K562 (cell line): ENCODE data around the gene CTDSPL. TPM values are rescaled to one million over a fixed set of nuclear protein-coding genes. Genes with fewer than 3 reads are reported as not detected.

ENCODE experiments used
- ATAC-seq: fragments of 200-7000 bp; cut with Tn5 transposase; 3 replicates; pipeline ENCODE4 v1.9.1; 2020; ENCODE audit warnings: moderate library complexity
- BruUV-seq: library from RNA; stranded (reverse); fragments of 400-500 nt; replicated peaks from 2 replicates; lab custom pipeline; 2021; lab: Mats Ljungman, UMichigan
- CTCF ChIA-PET: fragments of 300-600 bp; formaldehyde crosslinking; extraction: SDS; loops from one replicate; lab custom pipeline; 2021; ENCODE audit warnings: low intra/inter-chr PET ratio; lab: Yijun Ruan, JAX
- POLR2A ChIA-PET: fragments of 300-600, 350-650 bp; sonication (Branson Sonifier 250); formaldehyde crosslinking; extraction: SDS; loops from one replicate; lab custom pipeline; 2021; ENCODE audit warnings: antibody characterized with exemption, inconsistent platforms; lab: Yijun Ruan, JAX
- DNase-seq, 4 experiments: peaks; one replicate each; pipeline versions ENCODE4 v3.0.0 to v3.0.0-alpha.2; 2011 to 2018; ENCODE audit warnings: low spot score in 3 of 4, mixed read lengths in 3 of 4; ENCODE audit errors: extremely low read depth in 1 of 4
- FAIRE-seq: peaks from 2 replicates; lab custom pipeline; 2011; peaks lifted over from hg19 to GRCh38; lab: Jason Lieb, UNC
- H2AFZ ChIP-seq: 2 replicates; pipeline ENCODE4 v1.6.0; 2011; ENCODE audit warnings: low read depth, low read length, control low read depth, inconsistent platforms
- H3K27ac ChIP-seq: fragments of 200-600 bp; 3 replicates; pipeline ENCODE4 v1.8.0; 2011; ENCODE audit warnings: low read depth, mild to moderate bottlenecking, control low read depth, inconsistent platforms, low read length, moderate library complexity, mixed read lengths; ENCODE audit errors: extremely low read depth
- H3K27me3 ChIP-seq, 2 experiments: fragments of 300-600 bp in 1 of 2; 2 replicates in 1 of 2; 3 replicates in 1 of 2; pipeline versions ENCODE4 v1.6.0 to v1.8.0; 2011; ENCODE audit warnings: inconsistent platforms in 2 of 2, low read length in 2 of 2, mild to moderate bottlenecking in 1 of 2, mixed read lengths in 1 of 2, moderate library complexity in 1 of 2; ENCODE audit not compliant: control insufficient read depth in 2 of 2, insufficient read depth in 2 of 2
- H3K36me3 ChIP-seq: fragments of 300-600 bp; 3 replicates; pipeline ENCODE4 v1.8.0; 2011; ENCODE audit warnings: mild to moderate bottlenecking, low read length, inconsistent platforms; ENCODE audit not compliant: control insufficient read depth, insufficient read depth
- H3K4me1 ChIP-seq, 2 experiments: fragments of 200-600 bp in 1 of 2; replicated peaks in 1 of 2; 2 replicates in 1 of 2; 3 replicates in 1 of 2; pipeline versions ENCODE4 v1.5.1 to v1.8.0; 2011; ENCODE audit warnings: inconsistent platforms in 2 of 2, low read length in 2 of 2, mild to moderate bottlenecking in 1 of 2, mixed read lengths in 1 of 2, moderate library complexity in 1 of 2; ENCODE audit not compliant: control insufficient read depth in 2 of 2, insufficient read depth in 2 of 2
- H3K4me2 ChIP-seq: 2 replicates; pipeline ENCODE4 v1.6.1; 2011; ENCODE audit warnings: low read length, control low read depth, inconsistent platforms, mixed read lengths; ENCODE audit not compliant: insufficient read depth
- H3K4me3 ChIP-seq: fragments of 200-600 bp; sonication (generic), shearing (Covaris generic); 2 replicates; pipeline ENCODE4 v1.5.1; 2016; ENCODE audit warnings: control low read depth, inconsistent platforms
- H3K79me2 ChIP-seq: fragments of 200-600 bp; 3 replicates; pipeline ENCODE4 v1.8.0; 2011; ENCODE audit warnings: low read length, inconsistent platforms; ENCODE audit not compliant: control insufficient read depth, insufficient read depth
- H3K9ac ChIP-seq, 2 experiments: 2 replicates each; pipeline versions ENCODE4 v1.6.0 to v1.6.1; 2011; ENCODE audit warnings: low read depth in 2 of 2, low read length in 2 of 2, control low read depth in 1 of 2, inconsistent platforms in 1 of 2, mild to moderate bottlenecking in 1 of 2, mixed read lengths in 1 of 2; ENCODE audit not compliant: insufficient read depth in 1 of 2
- H3K9me1 ChIP-seq: one replicate; pipeline ENCODE4 v1.6.0; 2011; ENCODE audit warnings: inconsistent platforms, mild to moderate bottlenecking, low read length, moderate library complexity; ENCODE audit not compliant: control insufficient read depth, insufficient read depth
- H3K9me3 ChIP-seq: replicated peaks from 2 replicates; pipeline ENCODE4 v1.5.1; 2011; ENCODE audit warnings: low read depth, low read length, inconsistent platforms; ENCODE audit not compliant: control insufficient read depth, insufficient read depth
- H4K20me1 ChIP-seq: replicated peaks from 2 replicates; pipeline ENCODE4 v1.6.1; 2011; ENCODE audit warnings: low read length, inconsistent platforms, mixed read lengths; ENCODE audit not compliant: control insufficient read depth, insufficient read depth
- NFE2L1 ChIP-seq: fragments of 450-650 bp; IDR thresholded peaks from 2 replicates; pipeline ENCODE4 v1.6.1; 2016; ENCODE audit warnings: missing genetic modification characterization, low read depth, mild to moderate bottlenecking, missing compliant biosample characterization, moderate library complexity, borderline replicate concordance
- WGBS: fragments of 100-300 bp; shearing (Covaris generic); methylation state at CpG from one replicate; pipeline ENCODE4 v1.1.6; 2016; ENCODE audit warnings: low coverage, mixed read lengths; ENCODE audit not compliant: insufficient coverage; ENCODE audit errors: missing lambda C conversion rate; 5-methylcytosine and 5-hydroxymethylcytosine counted together
- in situ Hi-C: fragments of 300-500 bp; cut with MboI; formaldehyde crosslinking; loops from 4 replicates; pipeline ENCODE4 v1.15.0; 2018; ENCODE audit warnings: inconsistent platforms, mixed read lengths
- intact Hi-C: fragments of 100-400 bp; cut with micrococcal nuclease; formaldehyde crosslinking; loops from 2 replicates; pipeline ENCODE4 v1.14.2; 2022
- polyA plus RNA-seq, 8 experiments: library from polyadenylated mRNA; depleted of rRNA in 4 of 8; stranded (reverse) in 5 of 8; unstranded in 3 of 8; fragments of >200 nt; fragmentation: Nextera tagmentation in 2 of 8; fragmentation: Illumina TruSeq in 1 of 8; extraction: Ambion mirVana in 2 of 8; extraction: Trizol in 1 of 8; gene quantifications; 2 replicates each; pipeline versions ENCODE4 v1.2.1 to v1.2.3, GENCODE V29; 2011 to 2014; ENCODE audit warnings: inconsistent platforms in 1 of 8, missing spikeins in 1 of 8
- total RNA-seq, 7 experiments: library from RNA; depleted of rRNA in 6 of 7; stranded (reverse); fragments of >200 nt in 6 of 7; fragmentation: Illumina TruSeq in 2 of 7; extraction: Trizol in 2 of 7; gene quantifications; 2 replicates each; pipeline versions ENCODE4 v1.2.1 to v1.2.3, GENCODE V29; 2011 to 2021; ENCODE audit warnings: low replicate concordance in 1 of 7

Gene CTDSPL
- total and polyA plus RNA-seq, 9 of the 15 experiments (the other 6 are each of a cell fraction or from before 2014, with no cell fraction given) = 5.1 to 19.3 (median 11.3) TPM

DNA sequence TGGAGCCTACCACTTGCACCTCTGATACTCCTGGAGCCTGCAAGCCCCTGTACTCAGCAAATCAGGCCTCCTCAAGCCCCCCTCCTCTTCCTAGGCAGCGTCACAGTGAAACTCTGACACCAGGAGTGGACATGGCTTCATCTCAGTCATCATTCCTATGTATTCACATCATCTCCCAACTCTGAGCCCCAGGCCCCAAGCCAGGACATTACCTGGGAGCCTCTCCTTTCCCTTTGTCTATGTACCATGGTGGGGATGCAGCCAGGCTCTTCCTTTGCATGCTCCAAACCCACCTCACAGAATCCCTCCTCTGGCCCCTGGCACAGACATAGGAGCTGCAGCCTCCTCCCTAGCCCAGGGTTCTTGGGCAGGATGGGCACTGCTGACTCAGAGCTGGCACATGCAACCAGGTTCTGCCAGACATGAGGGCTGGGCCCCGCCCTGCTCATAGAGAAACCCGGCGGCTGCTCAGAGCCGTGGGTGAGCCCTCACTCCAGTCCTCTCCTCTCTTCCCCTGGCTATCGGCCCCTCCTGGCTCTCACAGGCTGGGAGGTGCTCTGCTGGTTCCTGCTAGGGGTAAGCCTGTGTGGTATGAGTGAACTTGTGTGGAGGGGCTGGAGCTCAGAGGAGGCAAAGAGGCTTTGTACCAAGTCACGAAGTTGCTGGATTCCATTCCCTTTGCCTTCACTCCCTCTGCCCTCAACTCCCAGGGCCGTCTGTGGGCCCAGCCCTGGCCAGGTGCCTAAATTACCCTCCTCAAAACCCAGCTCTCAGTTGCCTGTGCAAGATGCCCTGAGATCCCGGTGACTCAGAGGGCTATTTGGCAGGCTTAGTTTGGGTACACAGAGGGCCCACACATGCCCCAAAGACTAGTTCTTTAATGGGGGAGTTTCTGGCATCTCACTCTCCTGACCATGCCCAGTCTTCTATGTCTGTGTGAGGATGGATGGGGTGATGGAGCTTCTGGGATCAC is 169.6 kb downstream of the CTDSPL start:
- no peak for FAIRE-seq
- intact Hi-C loops = no loop called here

DNA sequence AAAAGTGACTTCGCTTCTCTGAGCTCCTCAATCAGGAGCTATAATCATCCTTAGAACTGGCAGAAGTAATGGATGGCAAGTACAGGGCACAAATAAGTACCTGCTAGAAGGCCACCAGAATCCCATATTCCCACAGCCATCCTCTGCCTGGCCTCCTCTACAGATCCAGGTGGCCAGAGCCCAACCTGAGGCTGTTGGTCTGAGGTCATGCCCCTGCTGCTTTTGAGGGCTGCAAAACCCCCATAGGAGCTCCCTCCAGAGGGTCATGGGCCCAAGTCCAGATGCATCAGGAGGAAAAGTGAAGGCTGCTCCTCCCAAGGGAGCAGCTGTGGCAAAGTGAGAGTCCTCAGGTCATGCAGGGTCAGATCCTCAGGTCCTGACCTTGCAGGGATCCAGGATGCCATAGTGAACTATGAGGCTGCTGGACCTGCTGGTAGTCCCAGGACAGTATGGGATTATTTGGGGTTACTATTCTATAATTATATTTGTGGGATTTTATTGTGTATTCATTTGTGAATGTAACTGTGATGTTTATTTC is 170.7 kb downstream of the CTDSPL start:
- in situ Hi-C loops = no loop called here
- H3K9me3 ChIP-seq = no peaks in the 10 kb centered on the region
- DNase-seq = no peak
- H3K27me3 ChIP-seq = peaks cover 0 to 41% of the 10 kb centered on the region in 2 experiments; a peak in 2 of 5 replicates
- no peaks in the 10 kb centered on the region for H3K9me1 ChIP-seq
- WGBS = 14% methylated on average over 1 of the region's 1 CpG
- ChIA-PET POLR2A (no interaction called here), CTCF (no interaction called here)
- H3K4me1 ChIP-seq = peaks cover 8 to 23% of the 10 kb centered on the region in 2 experiments
- H2AFZ ChIP-seq = no peak overlapping the region
- H3K79me2 ChIP-seq = no peaks in the 10 kb centered on the region
- FAIRE-seq = no peak
- H3K4me2 ChIP-seq = no peak overlapping the region
- H3K9ac ChIP-seq = no peak overlapping the region
- no peak for ATAC-seq
- no peak overlapping the region for H3K27ac ChIP-seq
- no peaks in the 10 kb centered on the region for H3K36me3 ChIP-seq
- intact Hi-C loops = no loop called here
- no TSS peak for BruUV-seq
- H3K4me3 ChIP-seq = no peak overlapping the region
- 0 out of 2 replicates have a peak, but pooled peaks cover 6% of the 10 kb centered on the region for H4K20me1 ChIP-seq

More for the DNA sequence above, 169.6 kb downstream of the CTDSPL start:
- Histone ChIP-seq H3K27me3 (peaks cover 0 to 33% of the 10 kb centered on the region in 2 experiments; a peak in 2 of 5 replicates), H3K4me1 (peaks cover 8 to 23% of the 10 kb centered on the region in 2 experiments), H3K27ac (no peak overlapping the region), H3K9ac (0 out of 4 replicates have a peak overlapping the region, but pooled peaks of 1 of the 2 experiments have one; percentile 6), H3K4me2 (no peak overlapping the region), H3K79me2 (no peaks in the 10 kb centered on the region), H3K4me3 (no peak overlapping the region), H3K9me3 (no peaks in the 10 kb centered on the region), H4K20me1 (0 out of 2 replicates have a peak, but pooled peaks cover 6% of the 10 kb centered on the region), H3K9me1 (no peaks in the 10 kb centered on the region), H3K36me3 (no peaks in the 10 kb centered on the region), H2AFZ (no peak overlapping the region)
- no peak for TF ChIP-seq NFE2L1 (tag)
- POLR2A ChIA-PET = interaction anchor here (0.7 to 1.0 kb wide), 2 partner anchors 10 to 66 kb away, joined by 3 to 4 read pairs; no protein-coding TSS in a partner anchor
- in situ Hi-C loops = no loop called here
- CTCF ChIA-PET = no interaction called here
- BruUV-seq = no TSS peak
- WGBS = 3% methylated on average over 8 of the region's 9 CpGs
- DNase-seq = no peak
- ATAC-seq = peak; percentile 8; the same call in 2 of the 3 replicates
